T-helper 17 cell (primary cell): ENCODE measurements around the gene LRRC73. TPM values are rescaled to one million over a fixed set of nuclear protein-coding genes. Genes with fewer than 3 reads are reported as not detected.

Experiments
- ATAC-seq: fragments of 150-1000 bp; cut with Tn5 transposase; 2 replicates; pipeline ENCODE4 v1.10.0; 2021; ENCODE audit warnings: mild to moderate bottlenecking, moderate library complexity
- DNase-seq, 3 donors: peaks; one replicate each; pipeline versions ENCODE4 v3.0.0 to v3.0.0-alpha.2; 2020 to 2021
- H3K9me3 ChIP-seq: one replicate; pipeline ENCODE4 v1.7.0; 2013; ENCODE audit warnings: low read length, mild to moderate bottlenecking; ENCODE audit not compliant: control insufficient read depth, poor library complexity, severe bottlenecking
- H3K27ac Mint-ChIP-seq: one replicate; pipeline ENCODE4 v1.8.0; 2022; ENCODE audit warnings: mild to moderate bottlenecking, moderate library complexity, mixed read lengths
- H3K27me3 Mint-ChIP-seq: one replicate; pipeline ENCODE4 v1.8.0; 2022; ENCODE audit warnings: mixed read lengths
- H3K36me3 Mint-ChIP-seq: one replicate; pipeline ENCODE4 v1.8.0; 2022; ENCODE audit warnings: low read depth, mixed read lengths
- H3K4me1 Mint-ChIP-seq: one replicate; pipeline ENCODE4 v1.8.0; 2022; ENCODE audit warnings: mild to moderate bottlenecking, mixed read lengths
- H3K4me3 Mint-ChIP-seq: one replicate; pipeline ENCODE4 v1.8.0; 2022; ENCODE audit warnings: mild to moderate bottlenecking, moderate library complexity, mixed read lengths
- total RNA-seq, 4 donors: library from RNA in 2 of 4; stranded (reverse) in 2 of 4; gene quantifications; one replicate each; pipeline ENCODE4 v1.2.3 and lab custom pipeline; 2022 to 2026

The LRRC73 gene
- total RNA-seq, 2 donors from 2014 or later, result 0.37 TPM

- peak; percentile 27 for ATAC-seq
- H3K27ac Mint-ChIP-seq, result peak overlapping the region; percentile 41
These were observed 12.6 kb upstream of the LRRC73 start for GRCh38 chr6:43522547-43523261.

GRCh38 chr6:43521836-43522235 is 11.7 kb upstream of the LRRC73 start:
- ATAC-seq (no peak), DNase-seq (no peak)
- H3K9me3 ChIP-seq, result no peaks in the 10 kb centered on the region
- no peaks in the 10 kb centered on the region for H3K27me3 Mint-ChIP-seq
- peaks cover 7% of the 10 kb centered on the region for H3K36me3 Mint-ChIP-seq
- no peak overlapping the region for H3K4me3 Mint-ChIP-seq
- H3K27ac Mint-ChIP-seq, result peak overlapping the region; percentile 41
- peaks cover 7% of the 10 kb centered on the region for H3K4me1 Mint-ChIP-seq

More at GRCh38 chr6:43522547-43523261, 12.6 kb upstream of the LRRC73 start:
- no peak for DNase-seq
- H3K4me3 Mint-ChIP-seq, result no peak overlapping the region
- H3K9me3 ChIP-seq, result no peaks in the 10 kb centered on the region
- H3K36me3 Mint-ChIP-seq, result peaks cover 7% of the 10 kb centered on the region
- H3K4me1 Mint-ChIP-seq, result peaks cover 7% of the 10 kb centered on the region
- H3K27me3 Mint-ChIP-seq, result no peaks in the 10 kb centered on the region

- Mint-ChIP-seq H3K4me1 (peaks cover 18% of the 10 kb centered on the region), H3K4me3 (no peak overlapping the region), H3K36me3 (peaks cover 2% of the 10 kb centered on the region), H3K27ac (no peak overlapping the region), H3K27me3 (no peaks in the 10 kb centered on the region)
- H3K9me3 ChIP-seq, result no peaks in the 10 kb centered on the region
- no peak for ATAC-seq
- DNase-seq, result no peak
These were observed 10.0 kb upstream of the LRRC73 start for GRCh38 chr6:43520097-43520496.

GRCh38 chr6:43517505-43518357 is 7.6 kb upstream of the LRRC73 start:
- Mint-ChIP-seq H3K36me3 (peaks cover 2% of the 10 kb centered on the region), H3K27ac (no peak overlapping the region), H3K4me1 (peaks cover 28% of the 10 kb centered on the region), H3K4me3 (no peak overlapping the region), H3K27me3 (no peaks in the 10 kb centered on the region)
- no peaks in the 10 kb centered on the region for H3K9me3 ChIP-seq
- peak; percentile 2 for ATAC-seq
- DNase-seq, result no peak

GRCh38 chr6:43516697-43517504 is 6.8 kb upstream of the LRRC73 start, which contains the start of the genes POLR1C and YIPF3:
POLR1C (plus strand) TSS chr6:43517089; CDS start chr6:43517110, 21 bp downstream.
YIPF3 (minus strand) TSS chr6:43516926; CDS start chr6:43516807, 119 bp downstream.
- DNase-seq (peak; percentile 85 to 91 (median 89)), ATAC-seq (peak; percentile 95)
- Mint-ChIP-seq H3K4me3 (no peak within 1 kb of the TSS), H3K36me3 (peaks cover 2% of the 10 kb centered on the region), H3K27ac (no peak within 1 kb of the TSS), H3K4me1 (peaks cover 28% of the 10 kb centered on the region), H3K27me3 (no peaks in the 10 kb centered on the region)
- H3K9me3 ChIP-seq, result no peaks in the 10 kb centered on the region

GRCh38 chr6:43516367-43516696 is 6.2 kb upstream of the LRRC73 start:
- H3K27me3 Mint-ChIP-seq, result no peaks in the 10 kb centered on the region
- DNase-seq, result no peak
- no peaks in the 10 kb centered on the region for H3K9me3 ChIP-seq
- H3K36me3 Mint-ChIP-seq, result peaks cover 2% of the 10 kb centered on the region
- H3K4me1 Mint-ChIP-seq, result peaks cover 31% of the 10 kb centered on the region
- no peak overlapping the region for H3K4me3 Mint-ChIP-seq
- H3K27ac Mint-ChIP-seq, result no peak overlapping the region
- peak; percentile 10 for ATAC-seq

GRCh38 chr6:43515808-43516207 is 5.7 kb upstream of the LRRC73 start:
- no peak for ATAC-seq
- DNase-seq, result no peak
- Mint-ChIP-seq H3K4me1 (peaks cover 32% of the 10 kb centered on the region), H3K4me3 (no peak overlapping the region), H3K27ac (no peak overlapping the region), H3K27me3 (no peaks in the 10 kb centered on the region), H3K36me3 (peaks cover 2% of the 10 kb centered on the region)
- no peaks in the 10 kb centered on the region for H3K9me3 ChIP-seq

GRCh38 chr6:43511824-43512415 is 1.8 kb upstream of the LRRC73 start:
- H3K9me3 ChIP-seq, result no peaks in the 10 kb centered on the region
- no peak for DNase-seq
- ATAC-seq, result no peak
- H3K4me1 Mint-ChIP-seq, result peaks cover 43% of the 10 kb centered on the region
- H3K36me3 Mint-ChIP-seq, result peaks cover 5% of the 10 kb centered on the region
- no peak overlapping the region for H3K27ac Mint-ChIP-seq
- H3K4me3 Mint-ChIP-seq, result peak overlapping the region; percentile 28
- H3K27me3 Mint-ChIP-seq, result peaks cover 22% of the 10 kb centered on the region

GRCh38 chr6:43510827-43511163 is 649 bp upstream of the LRRC73 start:
- no peak for DNase-seq
- Mint-ChIP-seq H3K4me3 (peak overlapping the region; percentile 96), H3K27me3 (peaks cover 22% of the 10 kb centered on the region), H3K36me3 (peaks cover 5% of the 10 kb centered on the region), H3K27ac (peak overlapping the region; percentile 53), H3K4me1 (peaks cover 43% of the 10 kb centered on the region)
- no peaks in the 10 kb centered on the region for H3K9me3 ChIP-seq
- no peak for ATAC-seq

- no peak for DNase-seq
- Mint-ChIP-seq H3K4me3 (peak overlapping the region; percentile 96), H3K27me3 (peaks cover 22% of the 10 kb centered on the region), H3K4me1 (peaks cover 31% of the 10 kb centered on the region), H3K36me3 (peaks cover 3% of the 10 kb centered on the region), H3K27ac (peak overlapping the region; percentile 94)
- no peak for ATAC-seq
- no peaks in the 10 kb centered on the region for H3K9me3 ChIP-seq
These were observed 783 bp downstream of the LRRC73 start for GRCh38 chr6:43509142-43509983.

- Mint-ChIP-seq H3K36me3 (peaks cover 3% of the 10 kb centered on the region), H3K27me3 (peaks cover 22% of the 10 kb centered on the region), H3K4me1 (peaks cover 30% of the 10 kb centered on the region), H3K4me3 (peak overlapping the region; percentile 96), H3K27ac (peak overlapping the region; percentile 94)
- no peak for DNase-seq
- no peaks in the 10 kb centered on the region for H3K9me3 ChIP-seq
- ATAC-seq, result no peak
These were observed 1.5 kb downstream of the LRRC73 start for GRCh38 chr6:43508481-43509141.
